GM19324 (cell line): ENCODE measurements around the gene SMPD3.

Experiments used
- ATAC-seq: cut with Tn5 transposase; IDR thresholded peaks from one replicate; pipeline ENCODE4 v1.9.1; 2021; ENCODE audit warnings: mild to moderate bottlenecking, moderate library complexity; ENCODE audit not compliant: unreplicated experiment, low FRiP score

SMPD3 gene

DNA sequence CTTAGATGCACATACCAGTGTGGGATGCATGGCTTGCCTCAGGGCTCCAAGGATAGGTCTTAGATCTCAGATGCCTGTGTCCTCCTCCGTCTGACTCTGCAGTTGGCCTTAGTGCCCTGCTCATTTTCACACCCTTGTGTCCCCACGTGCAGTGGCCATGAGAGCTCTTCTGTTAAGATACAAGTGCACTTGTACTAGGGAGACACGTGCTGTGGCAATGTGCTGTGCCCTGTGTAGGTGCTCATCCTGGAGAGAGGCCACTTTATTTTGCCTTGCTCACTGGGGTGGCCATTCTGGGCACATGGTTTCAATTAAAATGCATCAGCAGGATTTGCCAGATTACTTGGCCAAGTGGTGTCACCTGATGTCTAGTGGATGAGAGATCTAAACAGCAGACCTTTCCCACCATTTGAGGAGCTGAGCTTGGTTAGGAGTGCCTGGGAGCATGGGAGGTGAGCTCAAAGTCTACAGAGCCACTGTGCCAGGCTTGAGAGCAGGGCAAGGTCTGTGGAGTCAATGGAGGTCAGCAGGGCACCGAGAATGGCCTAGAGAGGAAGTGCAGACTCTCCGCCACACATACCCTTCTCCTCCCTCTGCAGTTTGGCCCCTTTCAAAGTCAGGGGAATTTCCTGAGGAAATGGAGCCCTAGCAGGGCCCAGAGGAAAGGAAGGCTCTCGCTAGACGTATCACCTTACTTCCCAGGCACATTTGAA lies 25.2 kb upstream of the SMPD3 start:
- ATAC-seq: no peak

DNA sequence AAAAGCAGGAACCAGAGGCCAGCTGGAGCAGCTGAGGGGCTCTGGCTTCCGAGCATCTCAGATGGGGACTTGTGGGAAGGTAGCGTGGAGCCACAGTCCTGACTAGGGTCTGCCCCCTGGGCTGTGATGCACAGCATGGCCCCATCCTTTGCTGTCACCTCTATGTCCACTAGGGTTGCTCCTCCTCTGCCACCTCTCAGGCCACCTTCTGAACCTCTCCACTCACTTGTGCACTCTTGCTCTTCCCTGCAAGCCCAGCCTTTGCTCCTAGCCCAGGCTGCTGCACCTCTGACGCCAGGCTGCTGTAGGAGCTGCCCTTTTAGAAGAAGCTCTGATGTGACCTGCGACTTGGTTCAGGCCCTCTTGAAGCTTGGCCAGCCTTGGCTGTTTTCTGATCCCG lies 24.3 kb upstream of the SMPD3 start:
- ATAC-seq: no peak

DNA sequence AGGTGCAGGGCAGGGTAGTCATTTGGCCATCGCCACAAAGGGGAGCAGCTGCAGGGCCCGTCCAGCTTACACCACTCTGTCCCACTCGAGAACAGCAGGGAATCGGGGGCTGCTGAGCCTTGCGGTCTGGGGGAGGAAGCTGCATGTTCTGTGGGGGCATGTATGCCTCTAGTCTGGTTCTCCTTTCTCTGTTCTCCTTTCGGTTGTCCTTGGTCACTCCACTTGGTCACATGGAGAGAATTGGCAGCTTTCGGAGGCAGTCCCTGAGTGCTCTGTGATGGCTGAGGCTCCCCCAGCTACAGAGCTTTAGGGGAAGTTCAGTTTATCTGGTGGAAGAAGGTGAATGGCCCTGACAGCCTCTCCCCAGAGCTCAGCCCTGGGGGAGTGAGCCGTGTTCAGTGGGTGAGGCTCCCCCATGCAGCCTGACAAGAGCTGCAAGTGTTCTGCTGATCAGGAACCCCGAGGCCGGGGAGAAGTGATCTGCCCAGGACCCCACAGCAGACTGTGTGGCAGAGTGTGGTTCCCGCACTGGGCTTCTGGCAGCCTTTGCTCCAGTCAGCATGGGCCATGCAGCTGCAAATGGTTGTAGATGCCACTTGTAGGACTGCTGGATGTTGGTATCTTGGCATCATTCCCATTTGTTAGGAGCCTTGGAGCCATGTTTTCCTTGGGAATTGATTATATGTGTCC lies 22.3 kb upstream of the SMPD3 start:
- peak; percentile 83 for ATAC-seq

DNA sequence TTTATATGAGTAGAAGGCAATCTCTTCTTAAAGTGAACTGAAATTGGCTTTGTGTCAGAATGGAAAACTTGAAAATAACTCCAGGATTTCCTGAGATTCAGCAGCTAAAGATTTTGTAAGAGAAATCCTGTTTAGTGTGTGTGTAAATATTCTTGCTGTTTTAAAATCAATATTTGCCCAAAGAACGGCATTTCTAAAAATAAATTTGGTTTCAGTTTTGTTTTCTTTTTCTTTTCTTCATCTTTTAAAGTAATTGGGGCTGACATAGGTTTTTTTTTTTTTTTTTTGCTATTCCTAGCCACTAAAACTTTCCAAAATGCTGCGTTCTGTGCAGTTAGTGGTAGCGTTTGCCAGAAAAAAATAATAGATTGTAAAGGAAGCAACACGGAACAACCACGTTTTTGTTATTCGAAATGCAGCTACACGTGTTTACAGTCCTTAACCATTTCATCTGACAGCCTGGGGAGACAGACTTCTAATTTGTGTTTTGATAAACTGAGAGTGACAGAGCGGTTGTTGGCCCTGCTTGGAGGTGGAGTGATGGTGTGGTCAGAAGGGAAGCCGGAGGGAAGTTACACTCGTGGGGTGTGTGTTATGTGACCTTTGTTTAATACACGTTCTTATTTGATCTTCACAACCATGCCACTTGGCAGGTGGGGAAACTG lies 21.6 kb upstream of the SMPD3 start:
- peak; percentile 22 for ATAC-seq

DNA sequence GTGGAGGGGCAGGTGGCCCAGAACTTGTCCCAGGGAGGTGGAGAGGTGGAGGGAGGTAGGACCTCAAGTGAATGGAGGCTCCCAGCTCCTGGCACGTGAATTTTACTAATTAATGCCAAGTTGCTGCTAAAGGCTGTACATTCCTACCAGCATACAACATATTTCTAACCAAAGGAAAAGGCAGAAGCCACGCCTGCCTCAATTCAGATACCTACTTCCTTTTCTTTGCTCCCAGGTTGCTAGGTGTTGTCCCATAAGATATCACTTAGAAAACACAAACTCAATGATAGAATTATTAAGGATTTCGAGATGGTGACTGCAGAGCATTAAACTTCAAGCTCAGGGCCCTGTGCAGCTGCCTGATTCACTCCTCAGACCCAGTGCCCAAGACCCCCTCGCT lies 20.5 kb upstream of the SMPD3 start:
- no peak for ATAC-seq

DNA sequence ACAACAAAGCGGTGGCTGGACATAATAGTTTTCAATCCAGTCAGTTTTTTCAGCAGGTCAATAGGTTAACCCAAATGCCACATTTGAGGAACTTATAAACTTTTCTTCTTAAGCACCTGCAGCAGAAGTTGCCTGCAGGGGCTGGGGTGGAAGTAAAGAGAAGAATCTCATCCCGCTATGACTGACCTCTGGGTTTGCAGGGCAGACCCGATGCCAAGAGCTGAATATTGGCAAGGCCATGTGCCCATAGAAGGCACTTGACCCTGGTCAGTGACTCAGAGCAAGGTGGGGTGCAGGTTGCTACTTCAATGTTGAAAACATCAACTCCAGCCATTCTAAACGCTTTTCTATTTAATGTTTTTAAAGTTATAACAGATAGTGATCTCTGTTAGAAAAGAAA lies 17.9 kb upstream of the SMPD3 start:
- no peak for ATAC-seq

DNA sequence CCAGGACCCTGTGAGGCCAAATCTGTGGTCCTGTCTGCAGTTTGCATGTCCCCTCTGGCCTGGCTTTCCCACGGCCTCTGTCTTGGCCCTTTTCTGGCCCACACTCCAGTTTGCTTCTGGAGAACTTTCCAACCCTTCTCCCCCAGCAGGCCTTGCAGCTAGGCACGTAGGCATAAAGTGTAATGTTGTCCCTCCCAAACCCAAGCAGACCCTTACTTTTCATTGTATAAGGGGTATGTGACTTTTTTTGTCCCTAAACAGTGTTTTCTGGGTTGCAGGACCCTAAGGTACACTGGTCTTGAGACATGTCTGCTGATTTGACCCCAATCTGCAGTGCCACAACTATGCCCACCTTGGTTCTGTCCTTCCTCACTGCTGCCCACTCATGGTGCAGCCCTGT lies 15.6 kb upstream of the SMPD3 start:
- no peak for ATAC-seq

DNA sequence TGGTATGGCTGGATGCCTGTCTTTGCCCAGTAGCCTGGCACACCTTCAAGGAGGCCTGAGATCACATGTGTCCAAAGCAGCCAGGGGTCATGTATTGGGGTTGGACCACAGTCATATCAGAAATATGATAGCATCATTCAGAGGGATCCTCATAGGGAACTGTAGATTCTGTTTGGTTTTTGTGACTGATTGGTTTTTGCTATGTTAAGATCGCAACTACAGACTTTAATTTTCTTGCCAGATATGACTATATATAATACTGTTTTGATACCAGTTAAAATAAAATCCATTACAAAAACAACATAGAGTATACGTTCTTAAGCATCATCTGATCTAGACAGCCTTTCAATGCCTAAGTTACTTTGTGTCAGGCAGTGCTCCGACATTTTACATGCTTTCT lies 11.8 kb upstream of the SMPD3 start:
- ATAC-seq: no peak

DNA sequence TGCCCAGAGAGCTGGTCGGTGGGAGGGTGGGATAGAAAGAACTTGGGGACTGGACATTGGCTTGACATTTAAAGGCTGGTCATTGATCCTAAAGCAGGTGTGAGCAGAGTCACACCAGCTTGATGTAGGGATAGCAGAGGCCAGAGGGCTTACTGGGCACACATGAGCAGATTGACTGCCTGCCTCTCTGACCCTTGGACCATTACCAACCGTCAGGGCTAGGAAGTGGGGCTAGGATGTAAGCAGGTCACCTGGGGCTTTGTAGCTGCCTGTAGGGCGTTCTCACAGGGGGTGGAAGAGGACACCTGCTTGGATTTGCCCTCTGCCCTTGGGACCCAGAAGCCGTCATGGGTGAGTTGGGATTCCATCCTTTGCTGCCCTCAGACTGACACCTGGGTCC lies 11.1 kb upstream of the SMPD3 start:
- ATAC-seq: no peak

DNA sequence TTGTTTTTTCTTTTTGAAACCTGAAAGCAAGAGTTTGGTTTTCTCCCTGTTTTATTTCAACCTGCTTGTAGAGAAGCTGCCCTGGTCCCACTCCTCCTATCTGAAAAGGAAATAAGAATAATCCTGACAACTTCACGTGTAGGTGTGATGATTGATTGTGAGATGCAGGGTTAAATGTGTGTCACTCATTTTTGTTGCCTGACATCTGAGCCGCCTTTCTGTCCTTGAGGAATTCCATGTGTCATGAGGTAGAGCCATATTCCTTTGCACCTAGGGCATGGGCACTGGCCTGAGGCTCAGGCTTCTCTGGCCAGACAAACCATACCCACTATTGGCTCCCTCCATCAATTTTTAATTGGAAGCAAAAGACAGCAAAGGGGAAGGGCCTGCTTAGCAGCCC lies 10.2 kb upstream of the SMPD3 start:
- no peak for ATAC-seq

DNA sequence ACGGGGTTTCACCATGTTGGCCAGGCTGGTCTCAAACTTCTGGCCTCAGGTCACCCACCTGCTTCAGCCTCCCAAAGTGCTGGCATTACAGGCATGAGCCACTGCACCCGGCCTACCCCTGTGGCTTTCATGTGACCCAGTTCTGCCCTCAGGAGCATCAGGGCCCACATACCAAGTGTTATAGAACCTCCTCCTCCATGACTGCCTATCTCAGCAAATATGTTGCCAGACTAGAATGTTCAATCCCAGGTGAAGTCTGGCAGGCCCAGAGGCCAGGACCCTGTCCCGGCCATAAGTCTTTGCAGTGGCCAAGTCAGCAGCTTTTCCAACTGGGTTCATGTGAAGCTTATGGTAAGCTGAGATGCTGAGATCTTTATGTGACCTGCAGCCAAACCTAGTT lies 9.8 kb upstream of the SMPD3 start:
- no peak for ATAC-seq

DNA sequence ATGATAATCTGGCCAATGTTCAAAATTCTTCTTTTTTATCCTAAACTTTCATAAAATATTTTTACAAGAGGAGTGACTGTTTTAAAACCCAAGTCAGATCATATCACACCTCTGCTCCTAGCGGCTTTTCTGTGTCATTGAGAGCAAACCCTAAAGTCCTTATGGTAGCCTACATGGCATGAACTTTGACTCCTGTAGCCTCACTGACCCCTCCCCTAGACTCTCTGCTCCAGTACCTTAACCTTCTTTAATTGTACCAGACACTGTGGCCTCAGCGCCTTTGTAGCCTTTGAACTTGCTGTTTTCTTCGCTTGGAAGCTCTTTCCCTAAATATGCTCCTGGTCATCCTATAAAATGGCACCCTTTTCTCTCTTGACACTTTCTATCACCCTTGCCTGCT lies 7.3 kb upstream of the SMPD3 start:
- no peak for ATAC-seq

DNA sequence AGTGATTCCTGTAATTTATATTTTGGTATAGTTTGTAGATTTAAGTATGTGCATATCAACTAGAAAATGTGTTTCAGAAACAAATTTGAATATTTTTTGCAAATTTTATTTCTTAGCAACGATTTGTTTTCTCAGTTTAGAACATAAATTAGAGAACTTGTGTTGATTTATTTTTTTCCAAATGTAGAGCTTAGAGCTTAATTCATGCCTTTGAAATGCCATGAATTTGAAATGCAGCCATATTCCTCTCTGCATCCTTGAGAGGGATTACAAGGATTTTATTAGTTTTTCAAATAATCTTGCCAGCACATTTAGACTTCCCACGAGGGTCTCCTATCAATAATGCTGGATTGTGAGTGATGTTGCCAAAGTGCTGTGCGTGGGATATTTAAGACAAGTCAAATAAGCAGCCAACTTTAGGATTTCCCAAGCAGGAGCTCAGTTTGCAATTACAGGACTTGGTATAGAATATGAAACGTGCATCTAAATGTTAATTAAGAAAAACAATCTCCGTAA lies 6.7 kb upstream of the SMPD3 start:
- no peak for ATAC-seq

DNA sequence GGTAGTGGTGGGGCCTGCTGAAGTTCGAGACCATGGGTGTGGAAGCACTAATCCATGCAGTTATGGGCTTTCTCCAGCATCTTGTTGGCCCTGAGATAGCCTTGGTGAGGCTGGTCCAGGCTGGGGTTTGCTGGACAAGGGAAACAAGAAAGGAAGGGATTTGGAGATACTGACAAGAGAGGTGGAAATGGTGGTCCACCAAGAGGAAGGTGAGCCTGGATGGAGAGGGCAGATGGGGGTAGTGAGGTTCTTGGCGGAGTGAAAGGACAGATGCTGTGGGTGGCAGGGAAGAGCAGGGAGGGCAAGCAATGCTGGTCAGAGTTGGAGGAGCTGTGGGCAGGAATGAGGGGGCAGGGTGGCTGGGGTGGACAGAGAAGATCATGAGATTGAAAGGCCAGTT lies 5.5 kb upstream of the SMPD3 start:
- ATAC-seq: no peak

DNA sequence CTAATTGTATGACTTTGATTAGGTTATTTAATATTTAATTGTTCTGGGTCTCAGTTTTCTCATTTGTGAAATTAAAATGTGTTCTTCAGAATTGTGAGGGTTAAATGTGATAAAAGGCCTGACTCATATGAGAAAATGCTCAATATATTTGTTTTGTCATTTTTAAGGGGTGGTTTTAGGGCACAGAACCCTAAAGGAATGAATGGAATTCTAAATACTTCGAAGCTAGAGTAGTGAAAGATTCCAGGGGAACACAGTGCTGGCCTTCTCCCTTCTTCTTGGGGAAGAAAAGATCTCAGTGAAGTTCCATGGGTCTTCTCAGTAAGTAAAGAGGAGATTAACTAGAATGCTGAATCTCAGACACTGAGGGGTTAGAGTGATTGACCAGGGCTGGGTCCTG lies 3.9 kb upstream of the SMPD3 start:
- no peak for ATAC-seq

DNA sequence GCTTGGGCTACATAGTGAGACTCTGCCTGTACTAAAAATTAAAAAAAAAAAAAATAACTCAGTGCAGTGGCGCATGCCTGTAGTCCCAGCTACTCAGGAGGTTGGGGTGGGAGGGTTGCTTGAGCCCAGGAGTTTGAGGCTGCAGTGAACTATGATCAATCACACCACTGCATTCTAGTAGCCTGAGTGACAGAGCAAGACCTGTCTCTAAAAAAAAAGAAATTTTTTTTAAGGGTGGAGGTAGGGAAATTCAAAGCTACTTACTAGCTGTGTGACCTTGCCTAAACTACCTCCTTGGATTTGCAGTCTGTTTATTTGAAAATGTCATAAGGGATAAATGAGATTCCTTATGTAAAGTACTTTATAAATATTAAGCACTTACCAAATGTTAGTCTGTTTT lies 3.4 kb upstream of the SMPD3 start:
- no peak for ATAC-seq

DNA sequence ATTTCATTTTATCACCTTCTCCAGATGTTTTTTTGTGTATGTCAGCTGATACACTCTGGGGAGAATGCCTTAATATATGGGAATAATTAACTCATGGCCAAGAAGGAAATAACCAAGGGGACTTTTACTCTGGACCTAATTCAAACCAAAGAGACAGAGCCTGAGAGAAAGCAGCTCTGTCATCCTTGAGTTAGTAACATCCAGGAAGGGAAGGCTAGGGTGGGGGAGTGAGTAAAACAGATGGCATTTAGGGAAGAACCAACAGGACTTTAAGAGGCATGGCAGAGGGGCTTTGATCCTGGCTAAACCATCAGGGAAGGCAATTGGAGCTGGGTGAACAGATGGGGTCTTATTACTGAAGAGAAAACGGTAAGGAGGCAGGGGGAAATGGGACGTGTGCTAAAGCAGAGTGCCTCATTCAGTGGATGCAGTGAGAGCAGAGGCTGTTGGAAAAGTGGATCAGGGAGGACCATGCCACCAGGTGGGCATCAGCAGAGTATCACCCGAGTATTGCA lies 2.5 kb upstream of the SMPD3 start:
- no peak for ATAC-seq

DNA sequence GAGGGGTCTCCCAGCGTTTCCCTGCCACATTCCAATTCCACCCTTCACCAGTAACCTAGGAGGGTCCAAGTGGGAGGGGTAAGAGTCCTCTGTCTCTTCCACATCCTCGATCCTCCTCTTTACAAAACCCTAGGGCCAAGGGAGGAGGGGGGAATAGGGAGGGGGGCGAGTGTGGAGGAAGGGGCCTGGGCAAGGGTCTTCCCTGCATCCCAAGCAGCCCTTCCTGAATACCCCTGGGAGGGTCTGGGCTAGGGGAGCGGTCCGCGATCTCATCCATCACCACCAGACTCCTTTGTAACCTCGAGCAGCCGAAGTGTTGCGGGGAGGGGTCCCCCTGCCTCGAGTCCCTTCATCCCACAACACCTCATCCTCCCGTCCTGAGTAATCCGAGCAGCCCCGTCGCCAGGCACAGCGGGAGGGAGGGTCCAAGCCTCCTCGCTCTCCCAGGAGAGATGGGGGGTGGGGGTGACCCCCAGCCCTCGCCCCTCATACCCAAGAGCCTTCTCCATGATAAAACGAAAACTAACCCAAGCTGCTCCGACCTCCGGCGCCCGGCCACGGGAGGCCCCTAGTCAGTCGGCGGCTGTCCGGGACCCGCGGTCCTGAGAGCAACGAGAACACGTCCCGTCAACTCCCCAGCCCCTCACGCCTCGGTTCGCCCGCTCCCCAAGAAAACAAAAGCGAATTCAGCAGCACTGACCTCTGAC lies 502 bp downstream of the SMPD3 start:
- ATAC-seq: peak; percentile 13

DNA sequence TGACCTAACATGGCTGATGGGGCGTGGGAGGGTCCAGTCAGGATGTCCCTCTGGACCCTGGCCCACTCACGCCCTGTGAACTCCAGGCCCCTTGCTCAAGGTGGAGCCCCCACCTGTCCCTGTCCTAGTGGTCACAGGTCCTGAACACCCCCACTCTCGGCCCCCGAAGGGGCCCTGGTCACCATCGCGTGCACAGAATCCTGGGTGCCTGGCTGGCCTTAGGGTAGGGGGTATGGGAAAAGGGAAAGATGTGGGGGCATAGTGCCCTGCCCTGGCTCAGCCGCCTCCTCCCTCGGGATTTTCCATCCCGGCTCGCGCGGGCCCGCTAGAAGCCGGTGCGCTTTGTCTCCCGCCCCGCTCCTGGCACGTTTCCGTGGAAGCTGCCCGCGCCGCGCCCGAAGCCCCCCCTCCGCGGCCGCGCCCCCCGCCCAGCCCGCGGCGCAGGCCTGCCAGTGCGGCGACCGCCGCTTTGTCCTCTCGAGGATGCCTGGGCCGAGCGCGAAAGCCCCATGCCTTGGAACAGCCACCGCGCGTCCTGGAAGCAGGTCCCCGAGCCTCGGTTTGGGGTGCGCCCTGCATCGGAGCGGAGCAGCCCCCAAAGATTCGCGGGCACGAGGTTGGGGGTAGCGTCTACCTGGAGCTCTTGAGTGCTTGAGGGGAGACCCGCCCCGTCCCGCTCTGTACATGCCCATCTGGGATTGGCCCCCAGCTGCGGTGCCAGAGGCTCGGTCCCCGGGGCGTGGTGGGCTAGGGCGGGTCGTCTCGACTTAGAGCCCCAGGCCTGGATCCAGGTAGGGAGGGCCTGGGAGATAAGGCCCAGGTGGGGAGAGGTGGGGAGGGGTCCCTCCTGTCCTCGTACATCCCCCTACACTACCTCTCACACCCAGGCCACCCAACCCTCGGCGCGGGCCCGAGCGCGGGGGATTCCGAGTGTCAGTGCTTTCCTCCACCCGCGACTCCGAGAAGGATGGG lies 1.3 kb downstream of the SMPD3 start:
- no peak for ATAC-seq

DNA sequence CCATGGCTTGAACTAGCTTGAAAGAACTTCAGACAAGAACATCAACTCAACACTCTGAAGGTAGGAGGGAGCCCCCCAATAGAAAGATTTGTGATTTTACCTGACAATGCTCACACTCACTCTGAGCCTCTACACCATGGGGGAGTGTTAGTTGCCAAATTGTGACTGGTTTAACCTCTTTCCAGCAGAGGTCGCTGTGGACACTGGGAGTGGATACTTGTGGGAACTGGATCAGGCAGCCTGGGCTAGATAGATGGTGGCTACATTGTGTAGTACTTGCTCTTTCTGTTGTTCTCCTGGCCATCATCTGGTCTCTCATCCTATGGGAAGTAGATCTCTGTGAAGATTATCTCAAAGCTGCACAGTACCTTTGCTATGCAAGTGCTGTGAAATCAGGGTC lies 2.9 kb downstream of the SMPD3 start:
- ATAC-seq: no peak
